Activated CD8-positive, alpha-beta memory T cell treated with anti-CD3 and anti-CD28 coated beads, Interleukin-2, amount 10 ng/mL, durations not matched to agents 7 days and 5 days (primary cell): ENCODE results near the gene CERCAM. TPM values are rescaled to one million over a fixed set of nuclear protein-coding genes. Genes with fewer than 3 reads are reported as not detected.
A peak's percentile ranks its signal among the peaks of the same experiment; 100 is the strongest.
"Not testable (repeated sequence)": the region's sequence is repeated elsewhere in the genome, so short reads cannot be mapped to it uniquely, and the experiment has no call there.

ENCODE experiments used
- ATAC-seq: fragments of 150-1000 bp; cut with Tn5 transposase; one replicate; pipeline ENCODE4 v1.10.0; 2021; ENCODE audit warnings: moderate library complexity
- CTCF ChIA-PET: fragments of 350-600 bp; sonication (Branson Sonifier 250); formaldehyde crosslinking; loops from one replicate; lab custom pipeline; 2021; ENCODE audit warnings: antibody characterized with exemption; lab: Charles Lee
- DNase-seq: peaks from one replicate; pipeline ENCODE4 v3.0.0-alpha.2; 2020
- H3K27ac Mint-ChIP-seq: one replicate; pipeline ENCODE4 v1.8.0; 2021; ENCODE audit warnings: mild to moderate bottlenecking, mixed read lengths
- H3K27me3 Mint-ChIP-seq: one replicate; pipeline ENCODE4 v1.8.0; 2021; ENCODE audit warnings: mixed read lengths
- H3K36me3 Mint-ChIP-seq: one replicate; pipeline ENCODE4 v1.8.0; 2021; ENCODE audit warnings: mild to moderate bottlenecking, mixed read lengths
- H3K4me1 Mint-ChIP-seq: one replicate; pipeline ENCODE4 v1.8.0; 2021; ENCODE audit warnings: mixed read lengths
- H3K4me3 Mint-ChIP-seq: one replicate; pipeline ENCODE4 v1.8.0; 2021; ENCODE audit warnings: mild to moderate bottlenecking, moderate library complexity, mixed read lengths
- H3K9me3 Mint-ChIP-seq: one replicate; pipeline ENCODE4 v1.8.0; 2022; ENCODE audit warnings: low read depth, mixed read lengths
- total RNA-seq, 2 experiments: library from RNA; stranded (reverse); gene quantifications; one replicate each; pipeline ENCODE4 v1.2.3, GENCODE V29; 2021

Gene CERCAM
- total RNA-seq, 2 experiments from 2014 or later, result 5.2 to 12.2 TPM

GRCh38 chr9:128431207-128431606, 10.6 kb downstream of the CERCAM start:
- Mint-ChIP-seq H3K36me3 (no peaks in the 10 kb centered on the region), H3K4me1 (no peaks in the 10 kb centered on the region), H3K4me3 (no peak overlapping the region), H3K9me3 (no peaks in the 10 kb centered on the region), H3K27ac (no peak overlapping the region), H3K27me3 (no peaks in the 10 kb centered on the region)
- CTCF ChIA-PET, result interaction anchor here (0.6 kb wide), 1 partner anchor 33 kb away, joined by 3 read pairs; no protein-coding TSS in a partner anchor
- DNase-seq, result no peak
- ATAC-seq, result no peak

GRCh38 chr9:128434340-128434739, 13.7 kb downstream of the CERCAM start:
- CTCF ChIA-PET, result interaction anchor here (1.0 to 1.2 kb wide), 2 partner anchors 12 to 72 kb away, joined by 3 read pairs; no protein-coding TSS in a partner anchor
- H3K27ac Mint-ChIP-seq, result no peak overlapping the region
- ATAC-seq (no peak), DNase-seq (no peak)
- peaks cover 8% of the 10 kb centered on the region for H3K4me1 Mint-ChIP-seq
- H3K9me3 Mint-ChIP-seq, result no peaks in the 10 kb centered on the region
- no peaks in the 10 kb centered on the region for H3K27me3 Mint-ChIP-seq
- no peak overlapping the region for H3K4me3 Mint-ChIP-seq
- no peaks in the 10 kb centered on the region for H3K36me3 Mint-ChIP-seq

- ATAC-seq, result no peak
- Mint-ChIP-seq H3K4me1 (peaks cover 8% of the 10 kb centered on the region), H3K4me3 (no peak overlapping the region), H3K36me3 (no peaks in the 10 kb centered on the region), H3K9me3 (no peaks in the 10 kb centered on the region), H3K27me3 (no peaks in the 10 kb centered on the region), H3K27ac (no peak overlapping the region)
- CTCF ChIA-PET, result interaction anchor here (1.2 to 1.4 kb wide), 3 partner anchors 11 to 75 kb away, joined by 3 read pairs; partner anchors contain the start of gene CERCAM
- no peak for DNase-seq
These were observed 15.0 kb downstream of the CERCAM start for GRCh38 chr9:128435611-128436010.

- Mint-ChIP-seq H3K4me3 (no peak overlapping the region), H3K27me3 (no peaks in the 10 kb centered on the region), H3K36me3 (no peaks in the 10 kb centered on the region), H3K9me3 (no peaks in the 10 kb centered on the region), H3K4me1 (peaks cover 8% of the 10 kb centered on the region), H3K27ac (peak overlapping the region; percentile 28)
- ATAC-seq, result peak; percentile 98
- peak; percentile 87 for DNase-seq
- CTCF ChIA-PET, result interaction anchor here (0.6 to 2.5 kb wide), 37 partner anchors 9 to 289 kb away, joined by 3 to 16 read pairs (median 4); partner anchors contain the start of genes CERCAM, GLE1, GOLGA2 and ODF2
These were observed 17.9 kb downstream of the CERCAM start for GRCh38 chr9:128438343-128439109.

- no peak overlapping the region for H3K4me3 Mint-ChIP-seq
- no peak for DNase-seq
These were observed 18.6 kb downstream of the CERCAM start for GRCh38 chr9:128439273-128439672.

GRCh38 chr9:128442150-128442549, 21.5 kb downstream of the CERCAM start:
- no peak for ATAC-seq
- no peak overlapping the region for H3K4me3 Mint-ChIP-seq
- H3K9me3 Mint-ChIP-seq, result no peaks in the 10 kb centered on the region
- H3K36me3 Mint-ChIP-seq, result no peaks in the 10 kb centered on the region
- H3K4me1 Mint-ChIP-seq, result peaks cover 8% of the 10 kb centered on the region
- DNase-seq, result no peak
- CTCF ChIA-PET, result interaction anchor here (1.4 to 1.5 kb wide), 2 partner anchors 20 to 22 kb away, joined by 3 to 5 read pairs; no protein-coding TSS in a partner anchor
- H3K27ac Mint-ChIP-seq, result no peak overlapping the region
- H3K27me3 Mint-ChIP-seq, result peaks cover 6% of the 10 kb centered on the region

More at GRCh38 chr9:128439273-128439672, 18.6 kb downstream of the CERCAM start:
- Mint-ChIP-seq H3K27me3 (no peaks in the 10 kb centered on the region), H3K9me3 (no peaks in the 10 kb centered on the region), H3K36me3 (no peaks in the 10 kb centered on the region), H3K4me1 (peaks cover 8% of the 10 kb centered on the region), H3K27ac (no peak overlapping the region)
- no peak for ATAC-seq
- CTCF ChIA-PET, result interaction anchor here (0.6 to 2.5 kb wide), 36 partner anchors 9 to 288 kb away, joined by 3 to 16 read pairs (median 4); partner anchors contain the start of genes CERCAM, GLE1, GOLGA2 and ODF2

- H3K4me3 Mint-ChIP-seq, H3K27ac Mint-ChIP-seq: not testable (repeated sequence)
- CTCF ChIA-PET, result interaction anchor here (0.9 to 4.4 kb wide), 3 partner anchors 8 to 27 kb away, joined by 3 to 16 read pairs (median 3); no protein-coding TSS in a partner anchor
These were observed 25.8 kb downstream of the CERCAM start for GRCh38 chr9:128446505-128446904.

GRCh38 chr9:128448746-128449145, 28.1 kb downstream of the CERCAM start:
- Mint-ChIP-seq H3K4me3 (no peak overlapping the region), H3K27ac (no peak overlapping the region), H3K9me3 (no peaks in the 10 kb centered on the region), H3K27me3 (peaks cover 6% of the 10 kb centered on the region), H3K36me3 (no peaks in the 10 kb centered on the region), H3K4me1 (no peaks in the 10 kb centered on the region)
- no peak for DNase-seq
- no peak for ATAC-seq
- CTCF ChIA-PET, result interaction anchor here (0.7 to 4.4 kb wide), 3 partner anchors 10 to 413 kb away, joined by 3 to 16 read pairs (median 3); no protein-coding TSS in a partner anchor

More at GRCh38 chr9:128446505-128446904, 25.8 kb downstream of the CERCAM start:
- H3K4me1 Mint-ChIP-seq, DNase-seq, H3K36me3 Mint-ChIP-seq, ATAC-seq, H3K9me3 Mint-ChIP-seq, H3K27me3 Mint-ChIP-seq: not testable (repeated sequence)

- DNase-seq (no peak), ATAC-seq (no peak)
- CTCF ChIA-PET, result interaction anchor here (1.1 to 1.3 kb wide), 2 partner anchors 16 to 159 kb away, joined by 3 to 6 read pairs; no protein-coding TSS in a partner anchor
- H3K27me3 Mint-ChIP-seq, result no peaks in the 10 kb centered on the region
- peak overlapping the region; percentile 8 for H3K4me3 Mint-ChIP-seq
- no peaks in the 10 kb centered on the region for H3K9me3 Mint-ChIP-seq
- H3K27ac Mint-ChIP-seq, result no peak overlapping the region
- H3K4me1 Mint-ChIP-seq, result peaks cover 21% of the 10 kb centered on the region
- peaks cover 2% of the 10 kb centered on the region for H3K36me3 Mint-ChIP-seq
These were observed 34.3 kb downstream of the CERCAM start for GRCh38 chr9:128454991-128455390.

- peak; percentile 90 for ATAC-seq
These were observed 35.4 kb downstream of the CERCAM start, which contains the start of gene ODF2 for GRCh38 chr9:128455849-128456612. TSS of gene ODF2 (plus strand) at chr9:128456006. CDS start at chr9:128456092, 86 bp downstream.

GRCh38 chr9:128456613-128457061, 36.0 kb downstream of the CERCAM start:
- Mint-ChIP-seq H3K9me3 (no peaks in the 10 kb centered on the region), H3K4me1 (peaks cover 21% of the 10 kb centered on the region), H3K36me3 (peaks cover 12% of the 10 kb centered on the region), H3K27me3 (no peaks in the 10 kb centered on the region), H3K4me3 (peak overlapping the region; percentile 85), H3K27ac (peak overlapping the region; percentile 89)
- DNase-seq, result peak; percentile 85
- CTCF ChIA-PET, result interaction anchor here (1.2 kb wide), 1 partner anchor 94 kb away, joined by 5 read pairs; no protein-coding TSS in a partner anchor
- ATAC-seq, result peak; percentile 73

More at GRCh38 chr9:128455849-128456612, 35.4 kb downstream of the CERCAM start, which contains the start of gene ODF2:
- no peaks in the 10 kb centered on the region for H3K27me3 Mint-ChIP-seq
- H3K36me3 Mint-ChIP-seq, result peaks cover 9% of the 10 kb centered on the region
- CTCF ChIA-PET, result interaction anchor here (1.3 kb wide), 1 partner anchor 17 kb away, joined by 6 read pairs; no protein-coding TSS in a partner anchor
- peak; percentile 99 for DNase-seq
- H3K4me3 Mint-ChIP-seq, result peak within 1 kb of the TSS; percentile 85
- H3K9me3 Mint-ChIP-seq, result no peaks in the 10 kb centered on the region
- H3K4me1 Mint-ChIP-seq, result peaks cover 21% of the 10 kb centered on the region
- H3K27ac Mint-ChIP-seq, result peak within 1 kb of the TSS; percentile 89

GRCh38 chr9:128457207-128457606, 36.5 kb downstream of the CERCAM start:
- ATAC-seq (no peak), DNase-seq (no peak)
- Mint-ChIP-seq H3K9me3 (no peaks in the 10 kb centered on the region), H3K4me1 (peaks cover 21% of the 10 kb centered on the region), H3K36me3 (peaks cover 15% of the 10 kb centered on the region), H3K27me3 (no peaks in the 10 kb centered on the region), H3K27ac (no peak overlapping the region), H3K4me3 (peak overlapping the region; percentile 85)
- CTCF ChIA-PET, result interaction anchor here (1.2 kb wide), 1 partner anchor 95 kb away, joined by 5 read pairs; no protein-coding TSS in a partner anchor
